Measurements from ENCODE around the gene SORT1.

DNA sequence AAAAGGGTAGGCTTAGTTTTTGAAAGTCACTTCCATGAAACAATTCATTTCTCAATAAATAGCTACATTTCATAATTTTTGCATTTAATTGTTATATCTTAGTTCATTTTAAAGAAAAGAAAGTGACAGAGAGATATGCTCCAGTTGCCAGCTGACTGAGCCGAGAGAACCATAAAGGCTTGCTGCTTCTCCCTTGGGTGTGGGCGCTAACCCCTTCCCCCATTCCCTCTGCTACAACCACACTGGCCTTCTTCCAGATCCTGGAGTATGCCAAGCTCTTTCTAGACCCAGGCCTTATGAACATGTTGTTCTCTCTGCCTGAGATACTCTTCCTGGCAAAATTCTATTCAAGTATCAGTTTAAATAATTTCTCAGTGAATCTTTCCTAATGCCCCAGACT, 12.3 kb downstream of the SORT1 start:
- TF ChIP-seq, protein P1, sequence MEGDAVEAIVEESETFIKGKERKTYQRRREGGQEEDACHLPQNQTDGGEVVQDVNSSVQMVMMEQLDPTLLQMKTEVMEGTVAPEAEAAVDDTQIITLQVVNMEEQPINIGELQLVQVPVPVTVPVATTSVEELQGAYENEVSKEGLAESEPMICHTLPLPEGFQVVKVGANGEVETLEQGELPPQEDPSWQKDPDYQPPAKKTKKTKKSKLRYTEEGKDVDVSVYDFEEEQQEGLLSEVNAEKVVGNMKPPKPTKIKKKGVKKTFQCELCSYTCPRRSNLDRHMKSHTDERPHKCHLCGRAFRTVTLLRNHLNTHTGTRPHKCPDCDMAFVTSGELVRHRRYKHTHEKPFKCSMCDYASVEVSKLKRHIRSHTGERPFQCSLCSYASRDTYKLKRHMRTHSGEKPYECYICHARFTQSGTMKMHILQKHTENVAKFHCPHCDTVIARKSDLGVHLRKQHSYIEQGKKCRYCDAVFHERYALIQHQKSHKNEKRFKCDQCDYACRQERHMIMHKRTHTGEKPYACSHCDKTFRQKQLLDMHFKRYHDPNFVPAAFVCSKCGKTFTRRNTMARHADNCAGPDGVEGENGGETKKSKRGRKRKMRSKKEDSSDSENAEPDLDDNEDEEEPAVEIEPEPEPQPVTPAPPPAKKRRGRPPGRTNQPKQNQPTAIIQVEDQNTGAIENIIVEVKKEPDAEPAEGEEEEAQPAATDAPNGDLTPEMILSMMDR (IDR thresholded peaks at IDR 0.05), result no peak
- TF ChIP-seq POLR2A (IDR thresholded peaks at IDR 0.05), result no peak
